HFFc6 (cell line): ENCODE measurements around the gene SNAPC5. TPM values are rescaled to one million over a fixed set of nuclear protein-coding genes. Genes with fewer than 3 reads are reported as not detected.

Experiments used
- DNase-seq: peaks from one replicate; pipeline ENCODE4 v3.0.0-alpha.2; 2018
- H3K27ac Mint-ChIP-seq: 2 replicates; pipeline ENCODE4 v1.8.0; 2020; ENCODE audit warnings: mild to moderate bottlenecking, mixed read lengths
- H3K27me3 Mint-ChIP-seq: 2 replicates; pipeline ENCODE4 v1.8.0; 2021; ENCODE audit warnings: mild to moderate bottlenecking, moderate library complexity, mixed read lengths; ENCODE audit not compliant: insufficient read depth
- H3K36me3 Mint-ChIP-seq: 2 replicates; pipeline ENCODE4 v1.8.0; 2021; ENCODE audit warnings: low read depth, mixed read lengths
- H3K4me1 Mint-ChIP-seq: 2 replicates; pipeline ENCODE4 v1.8.0; 2020; ENCODE audit warnings: low read depth, mixed read lengths
- H3K4me3 Mint-ChIP-seq: 2 replicates; pipeline ENCODE4 v1.8.0; 2020; ENCODE audit warnings: mild to moderate bottlenecking, moderate library complexity, mixed read lengths
- H3K9me3 Mint-ChIP-seq: 2 replicates; pipeline ENCODE4 v1.8.0; 2020; ENCODE audit warnings: mild to moderate bottlenecking, mixed read lengths
- CTCF ChIP-seq: fragments of 200-600 bp; sonication (generic); IDR thresholded peaks from 2 replicates; pipeline ENCODE4 v1.5.0; 2021; ENCODE audit warnings: antibody characterized with exemption, mild to moderate bottlenecking
- microRNA-seq: library from miRNA; unstranded; fragments of <30 nt; microRNA quantifications from one replicate; pipeline ENCODE4, GENCODE V29; 2019
- total RNA-seq, 6 experiments: library from RNA; stranded (reverse); fragmentation: NEBNext Ultra II Directional; extraction: Animal tissue kit (Norgen Biotek cat#: 25700); gene quantifications; 2 replicates in 1 of 6; 3 replicates in 5 of 6; pipeline ENCODE4 v1.2.3, GENCODE V29; 2021

The SNAPC5 gene
- total RNA-seq, 6 experiments from 2014 or later = 17.6 to 27.5 (median 22.5) TPM

- Mint-ChIP-seq H3K9me3 (no peaks in the 10 kb centered on the region), H3K36me3 (peaks cover 15% of the 10 kb centered on the region), H3K4me3 (peak overlapping the region; percentile 79)
Measured at GRCh38 chr15:66459818-66460615, 37.5 kb downstream of the SNAPC5 start.

GRCh38 chr15:66456211-66456610 is 41.4 kb downstream of the SNAPC5 start:
- H3K36me3 Mint-ChIP-seq = peaks cover 23% of the 10 kb centered on the region
- no peak for TF ChIP-seq CTCF
- H3K4me1 Mint-ChIP-seq = peaks cover 42% of the 10 kb centered on the region
- no peak overlapping the region for H3K4me3 Mint-ChIP-seq
- H3K27me3 Mint-ChIP-seq = no peaks in the 10 kb centered on the region
- H3K9me3 Mint-ChIP-seq = no peaks in the 10 kb centered on the region
- peak overlapping the region; percentile 53 for H3K27ac Mint-ChIP-seq
- DNase-seq = peak; percentile 3

More at GRCh38 chr15:66459818-66460615, 37.5 kb downstream of the SNAPC5 start:
- peak; percentile 85 for DNase-seq
- H3K4me1 Mint-ChIP-seq = peaks cover 43% of the 10 kb centered on the region
- no peaks in the 10 kb centered on the region; the same call in none of the 2 replicates for H3K27me3 Mint-ChIP-seq
- no peak for TF ChIP-seq CTCF
- peak overlapping the region; percentile 93 for H3K27ac Mint-ChIP-seq

- peaks cover 19% of the 10 kb centered on the region for H3K36me3 Mint-ChIP-seq
- no peak overlapping the region for H3K4me3 Mint-ChIP-seq
- H3K27ac Mint-ChIP-seq = no peak overlapping the region
- DNase-seq = peak; percentile 9
- H3K4me1 Mint-ChIP-seq = peaks cover 25% of the 10 kb centered on the region
- TF ChIP-seq CTCF = no peak
- no peaks in the 10 kb centered on the region for H3K9me3 Mint-ChIP-seq
- no peaks in the 10 kb centered on the region for H3K27me3 Mint-ChIP-seq
Measured at GRCh38 chr15:66454143-66454542, 43.4 kb downstream of the SNAPC5 start.

GRCh38 chr15:66452971-66453580 is 44.5 kb downstream of the SNAPC5 start:
- H3K36me3 Mint-ChIP-seq = peaks cover 24% of the 10 kb centered on the region
- TF ChIP-seq CTCF = no peak
- DNase-seq = no peak
- no peak overlapping the region for H3K27ac Mint-ChIP-seq
- H3K9me3 Mint-ChIP-seq = no peaks in the 10 kb centered on the region
- H3K4me1 Mint-ChIP-seq = peaks cover 19% of the 10 kb centered on the region
- no peaks in the 10 kb centered on the region for H3K27me3 Mint-ChIP-seq
- H3K4me3 Mint-ChIP-seq = no peak overlapping the region

- Mint-ChIP-seq H3K4me1 (peaks cover 19% of the 10 kb centered on the region), H3K9me3 (no peaks in the 10 kb centered on the region), H3K4me3 (no peak overlapping the region), H3K36me3 (peaks cover 28% of the 10 kb centered on the region), H3K27ac (no peak overlapping the region), H3K27me3 (no peaks in the 10 kb centered on the region)
- DNase-seq = no peak
- no peak for TF ChIP-seq CTCF
Measured at GRCh38 chr15:66452420-66452819, 45.1 kb downstream of the SNAPC5 start.

Small RNA genes lying within 50 kb of the gene (microRNA-seq; reads per million reads assigned to microRNA genes)
- gene MIR4512 = not detected

Other genes with a start within 250 kb of the SNAPC5 start
- not detected for gene MEGF11, start 244.0 kb downstream of the SNAPC5 start, total RNA-seq
- gene DIS3L, start 204.2 kb downstream of the SNAPC5 start, total RNA-seq = 10 to 100 TPM; 10.6 to 14.9 (median 13.5) TPM
- 10 to 100 TPM in 5 of 6 experiments, 1 to 10 TPM in 1; 7.8 to 15.7 (median 14.4) TPM for gene TIPIN, start 141.1 kb downstream of the SNAPC5 start, total RNA-seq
- gene MAP2K1, start 110.8 kb downstream of the SNAPC5 start, total RNA-seq = 10 to 100 TPM; 45.2 to 64.7 (median 49.5) TPM
- gene RPL4, start 7.1 kb upstream of the SNAPC5 start, total RNA-seq = 1,000 to 10,000 TPM; 2,685 to 3,032 (median 2,841) TPM
- 10 to 100 TPM; 18.5 to 30.0 (median 25.9) TPM for gene ZWILCH, start 7.6 kb upstream of the SNAPC5 start, total RNA-seq
- under 1 TPM; 0.12 to 0.76 (median 0.74) TPM for gene LCTL, start 68.2 kb upstream of the SNAPC5 start, total RNA-seq
- gene SMAD6, start 204.5 kb upstream of the SNAPC5 start, total RNA-seq = 10 to 100 TPM; 10.2 to 18.1 (median 16.4) TPM